Measurements from ENCODE around the gene UXS1.
"Not testable (repeated sequence)": the region's sequence is repeated elsewhere in the genome, so short reads cannot be mapped to it uniquely, and the experiment has no call there.

UXS1 gene

DNA sequence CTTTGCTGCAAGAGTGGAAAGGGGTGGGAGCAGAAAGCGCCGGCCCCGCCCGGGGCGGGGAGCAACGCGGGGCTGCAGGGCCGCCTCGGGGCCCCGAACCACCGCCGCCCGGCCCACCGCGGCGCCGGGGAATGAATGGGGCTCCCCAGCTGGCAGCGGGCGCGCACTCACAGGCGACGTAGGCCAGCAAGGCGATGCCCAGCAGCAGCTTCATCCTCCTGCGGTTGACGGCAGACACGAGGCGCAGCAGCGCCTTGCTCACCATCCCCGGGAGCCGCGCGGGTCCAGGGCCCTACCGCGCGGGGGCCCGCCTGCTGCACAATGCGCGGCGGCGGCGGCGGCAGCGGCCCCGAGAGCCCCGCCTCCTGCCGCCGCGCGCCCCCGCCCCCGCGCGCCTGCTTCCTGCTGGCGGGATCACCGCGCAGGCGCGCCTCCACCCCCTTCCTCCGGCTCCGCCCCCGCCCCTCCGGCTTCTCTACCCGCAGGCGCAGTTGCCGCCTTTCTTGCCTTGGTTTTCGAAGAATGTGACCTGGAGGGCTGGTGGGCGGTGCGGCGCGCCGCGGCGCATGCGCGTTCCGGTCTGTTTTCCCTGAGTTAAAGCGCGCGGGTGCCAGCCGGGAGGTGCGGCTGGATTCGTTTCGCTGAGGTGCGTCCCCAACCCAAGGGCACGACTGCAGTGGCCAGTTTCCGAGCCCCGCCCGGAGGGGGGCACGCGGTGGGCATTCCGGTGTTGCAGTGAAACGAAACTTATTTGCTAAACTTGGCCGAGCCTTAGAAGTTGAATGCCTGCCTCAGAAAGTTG lies at the start of gene UXS1:
UXS1 (minus strand) TSS at position 325 of the 802 bp plus-strand sequence; CDS start at position 265, 60 bp downstream.
- DNase-seq (ENCODE audit: low read depth in 2 of 2), result peak; percentile 98

DNA sequence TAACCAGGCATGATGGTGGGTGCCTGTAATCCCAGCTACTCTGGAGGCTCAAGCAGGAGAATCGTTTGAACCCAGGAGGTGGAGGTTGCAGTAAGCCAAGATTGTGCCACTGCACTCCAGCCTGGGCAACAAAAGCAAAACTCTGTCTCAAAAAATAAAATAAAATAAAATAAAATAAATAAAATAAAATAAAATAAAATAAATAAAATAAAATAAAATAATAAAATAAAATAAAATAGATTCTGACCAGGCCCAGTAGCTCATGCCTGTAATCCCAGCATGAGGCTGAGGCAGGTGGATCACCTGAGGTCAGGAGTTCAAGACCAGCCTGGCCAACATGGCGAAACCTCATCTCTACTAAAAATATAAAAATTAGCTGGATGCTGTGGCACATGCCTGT lies 45.4 kb upstream of the UXS1 start:
- DNase-seq (ENCODE audit: low read depth in 2 of 2), result not testable (repeated sequence)

DNA sequence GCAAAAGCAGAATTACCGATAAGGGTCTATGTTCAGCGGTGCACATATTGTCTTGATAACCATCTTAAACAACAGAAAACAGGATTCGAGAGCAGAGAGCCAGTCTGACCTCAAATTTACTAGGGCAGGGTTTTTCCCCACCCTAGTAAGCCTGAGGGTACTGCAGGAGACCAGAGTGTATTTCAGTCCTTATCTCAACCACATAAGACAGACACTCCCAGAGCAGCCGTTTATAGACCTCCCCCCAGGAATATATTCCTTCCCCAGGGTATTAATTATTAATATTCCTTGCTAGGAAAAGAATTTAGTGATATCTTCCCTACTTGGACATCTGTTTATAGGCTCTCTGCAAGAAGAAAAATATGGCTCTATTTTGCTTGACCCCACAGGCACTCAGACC lies 41.3 kb upstream of the UXS1 start:
- DNase-seq (ENCODE audit: low read depth in 2 of 2), result not testable (repeated sequence)

DNA sequence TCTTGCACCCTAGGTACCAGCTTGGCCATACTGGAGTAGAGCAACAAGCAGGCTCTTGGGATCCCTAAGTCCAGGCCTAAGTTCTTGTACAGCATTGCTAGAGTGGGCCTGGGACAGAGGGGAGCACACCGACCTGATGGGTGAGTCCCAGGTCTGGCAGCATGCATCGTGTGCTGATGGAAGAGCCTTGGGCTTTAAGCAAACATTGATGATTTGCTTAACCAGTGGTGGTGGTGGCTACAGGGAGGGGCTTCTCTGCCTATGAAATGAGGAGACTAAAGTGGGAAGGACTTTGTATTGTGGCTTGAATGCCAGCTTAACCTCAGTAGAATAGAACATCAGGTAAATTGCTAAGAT lies 39.2 kb upstream of the UXS1 start:
- DNase-seq (ENCODE audit: low read depth in 2 of 2), result no peak

DNA sequence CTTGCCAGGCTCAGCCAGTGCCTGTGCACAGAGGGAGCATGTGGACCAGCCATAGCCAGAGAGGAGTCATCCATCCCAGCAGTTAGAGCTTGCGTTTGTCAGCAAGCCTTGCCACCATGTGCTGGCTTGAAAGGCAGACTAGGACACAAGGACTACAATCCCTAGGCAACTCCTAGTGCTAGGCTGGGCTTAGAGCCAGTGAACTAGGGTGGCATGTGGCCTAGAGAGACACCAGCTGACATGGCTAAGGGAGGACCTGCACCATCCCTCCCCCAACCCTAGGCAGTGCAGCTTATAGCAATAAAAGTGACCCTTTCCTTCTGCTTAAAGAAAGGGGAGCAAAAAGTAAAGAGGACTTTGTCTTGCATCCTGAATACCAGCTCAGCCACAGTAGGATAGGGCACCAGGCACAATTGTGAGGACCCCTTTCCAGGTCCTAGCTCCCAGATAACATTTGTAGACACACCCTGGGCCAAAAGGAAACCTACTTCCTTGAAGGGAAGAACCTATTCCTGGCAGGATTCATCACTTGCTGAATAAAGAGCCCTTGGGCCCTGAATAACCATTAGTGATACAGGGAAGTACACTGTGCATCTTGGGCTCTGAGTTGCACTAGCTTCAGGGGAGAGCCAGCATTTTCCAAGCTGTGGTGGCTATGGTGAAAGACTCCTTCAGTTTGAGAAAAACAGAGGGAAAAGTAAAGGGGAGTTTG lies 38.7 kb upstream of the UXS1 start:
- no peak for DNase-seq (ENCODE audit: low read depth in 2 of 2)

DNA sequence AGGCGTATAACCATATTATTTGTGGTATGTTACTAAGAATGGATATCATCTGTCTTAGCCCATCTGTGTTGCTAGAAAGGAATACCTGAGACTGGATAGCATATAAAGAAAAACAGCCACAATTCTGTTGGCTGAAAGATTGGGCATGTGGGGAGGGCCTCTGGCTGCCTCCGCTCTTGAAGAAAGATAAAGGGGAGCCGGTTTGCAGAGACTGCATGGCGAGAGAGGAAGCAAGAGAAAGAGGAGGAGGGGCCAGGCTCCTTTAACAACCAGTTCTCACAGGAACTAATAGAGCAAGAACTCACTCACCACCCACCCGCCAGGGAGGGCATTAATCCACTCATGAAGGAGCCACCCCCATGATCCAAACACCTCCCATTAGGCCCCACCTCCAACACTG lies 29.2 kb upstream of the UXS1 start:
- no peak for DNase-seq (ENCODE audit: low read depth in 2 of 2)

DNA sequence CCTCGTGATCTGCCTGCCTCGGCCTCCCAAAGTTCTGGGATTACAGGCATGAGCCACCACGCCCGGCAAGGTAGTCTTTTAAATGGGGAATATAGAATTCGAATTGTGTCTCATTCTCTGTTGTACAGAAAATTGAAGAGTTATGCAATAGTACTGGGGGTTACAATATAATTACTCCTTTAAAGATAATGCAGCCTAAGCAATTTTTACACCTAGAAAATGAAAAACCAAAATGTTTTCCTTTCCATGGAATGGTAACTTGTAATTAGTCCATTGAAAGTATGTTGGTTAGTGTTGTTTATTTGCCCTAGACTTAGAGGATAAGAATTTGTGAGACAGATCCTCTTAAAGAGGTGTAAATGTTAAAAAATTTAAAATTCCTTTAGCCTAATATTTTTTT lies 28.0 kb upstream of the UXS1 start:
- not testable (repeated sequence) for DNase-seq (ENCODE audit: low read depth in 2 of 2)

DNA sequence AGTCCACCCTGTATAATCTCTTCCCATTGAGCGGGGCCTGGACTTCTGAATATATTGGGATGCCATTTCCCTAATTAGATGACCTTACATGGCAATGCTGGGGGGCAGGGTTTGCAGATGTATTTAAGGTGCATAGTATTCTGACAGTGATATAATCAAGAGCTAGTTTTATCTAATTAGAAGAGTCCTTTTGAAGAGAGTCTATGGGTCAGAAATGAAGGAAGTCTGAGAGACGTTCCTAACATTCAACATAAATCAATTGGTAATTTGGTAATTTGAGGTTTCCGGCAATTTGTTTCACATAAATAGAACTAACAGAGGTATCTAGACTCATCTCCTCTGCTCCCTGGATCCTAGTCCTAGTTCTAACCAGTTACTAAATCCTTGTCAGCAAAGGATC lies 25.7 kb upstream of the UXS1 start:
- DNase-seq (ENCODE audit: low read depth in 2 of 2), result no peak

DNA sequence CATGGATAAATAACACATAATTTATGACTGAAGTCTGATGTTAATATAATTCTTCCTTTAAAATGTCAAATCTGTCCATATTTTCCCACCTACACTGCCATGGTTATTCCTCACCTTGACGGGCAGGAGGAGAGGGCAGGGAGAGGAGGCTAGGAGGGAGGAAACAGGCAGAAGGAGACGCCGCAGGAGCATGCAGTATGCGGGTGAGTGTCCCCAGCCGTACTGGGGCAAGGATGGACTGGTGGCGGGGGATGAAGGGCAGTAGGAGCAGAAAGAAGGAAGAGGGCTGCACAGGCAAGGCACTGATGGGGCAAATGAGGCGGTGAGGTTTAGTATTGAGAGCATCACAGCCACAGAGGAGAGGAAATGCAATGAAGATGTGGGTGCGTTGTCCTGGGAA lies 25.1 kb upstream of the UXS1 start:
- DNase-seq (ENCODE audit: low read depth in 2 of 2), result not testable (repeated sequence)

DNA sequence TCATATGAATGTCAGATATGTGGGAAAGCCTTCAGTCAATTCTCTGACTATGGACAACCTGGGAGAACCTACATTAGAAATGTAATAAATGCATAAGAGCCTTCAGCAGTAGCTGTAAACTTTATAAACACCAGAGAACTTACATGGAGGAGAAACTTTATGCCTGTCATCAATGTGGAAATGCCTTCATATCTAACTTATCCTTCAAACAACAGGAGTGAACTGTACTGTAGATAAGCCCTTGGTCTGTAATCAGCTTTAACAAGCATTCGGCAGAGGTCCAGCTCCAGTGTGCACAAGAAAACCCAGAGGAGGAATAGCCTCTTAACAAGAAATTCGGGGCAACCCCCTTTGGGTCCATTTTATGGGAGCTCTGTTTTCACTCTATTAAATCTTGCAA lies 14.8 kb upstream of the UXS1 start:
- DNase-seq (ENCODE audit: low read depth in 2 of 2), result no peak

DNA sequence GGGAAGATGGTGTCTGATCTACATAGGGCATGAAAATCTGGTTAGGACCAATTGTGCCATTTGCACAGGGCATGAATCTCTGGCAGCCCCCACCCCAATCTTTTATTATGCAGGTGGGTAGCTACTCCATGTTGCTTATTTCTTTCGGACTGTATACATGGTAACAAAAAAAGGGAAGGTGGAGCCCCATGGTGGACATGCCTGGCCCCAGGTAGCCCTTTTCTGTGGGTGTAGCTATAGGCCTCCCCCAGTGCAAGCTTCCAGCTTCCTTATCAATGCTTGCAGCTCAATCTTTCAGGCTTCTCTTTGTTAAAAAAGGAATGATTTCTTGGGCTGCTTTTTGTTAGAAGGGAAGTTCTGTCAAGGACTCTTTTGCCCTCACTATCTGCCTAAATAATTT lies 14.3 kb upstream of the UXS1 start:
- DNase-seq (ENCODE audit: low read depth in 2 of 2), result no peak

DNA sequence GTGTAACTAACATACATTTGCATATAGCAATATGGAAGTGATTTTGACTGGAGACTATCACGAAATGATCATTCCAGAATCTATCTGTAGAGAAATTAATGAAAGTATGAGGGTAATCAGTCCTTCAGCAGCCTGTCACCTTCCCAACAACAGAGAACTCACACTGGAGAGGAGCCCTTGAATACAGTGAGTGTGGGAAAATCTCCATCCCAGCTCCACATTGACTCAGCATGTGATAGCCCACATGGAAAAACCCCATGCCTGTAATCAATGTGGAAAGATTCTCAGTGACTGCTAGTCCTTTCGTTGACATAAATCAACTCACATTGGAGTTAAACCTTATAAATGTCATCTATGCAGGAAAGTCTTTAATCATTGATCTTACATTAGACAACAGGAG lies 13.1 kb upstream of the UXS1 start:
- no peak for DNase-seq (ENCODE audit: low read depth in 2 of 2)

DNA sequence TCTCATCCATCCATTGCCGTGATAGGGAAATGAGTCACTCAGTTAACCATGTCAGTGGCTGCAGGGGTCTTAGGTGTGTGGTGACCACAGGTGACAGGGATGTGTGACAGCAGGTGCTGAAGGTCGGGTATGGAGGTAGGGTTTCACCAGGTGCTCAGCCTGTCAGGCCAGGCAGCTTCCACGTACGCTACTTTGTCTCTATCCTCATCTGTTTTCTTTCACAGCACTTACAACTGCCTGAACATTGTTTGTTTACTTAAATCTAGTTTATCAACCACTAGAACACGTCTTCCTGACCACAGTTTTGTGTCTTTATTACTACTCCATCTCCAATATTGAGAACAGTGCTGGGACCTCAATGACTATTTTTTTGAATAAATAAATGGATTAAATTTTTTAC lies 11.4 kb upstream of the UXS1 start:
- DNase-seq (ENCODE audit: low read depth in 2 of 2), result no peak

DNA sequence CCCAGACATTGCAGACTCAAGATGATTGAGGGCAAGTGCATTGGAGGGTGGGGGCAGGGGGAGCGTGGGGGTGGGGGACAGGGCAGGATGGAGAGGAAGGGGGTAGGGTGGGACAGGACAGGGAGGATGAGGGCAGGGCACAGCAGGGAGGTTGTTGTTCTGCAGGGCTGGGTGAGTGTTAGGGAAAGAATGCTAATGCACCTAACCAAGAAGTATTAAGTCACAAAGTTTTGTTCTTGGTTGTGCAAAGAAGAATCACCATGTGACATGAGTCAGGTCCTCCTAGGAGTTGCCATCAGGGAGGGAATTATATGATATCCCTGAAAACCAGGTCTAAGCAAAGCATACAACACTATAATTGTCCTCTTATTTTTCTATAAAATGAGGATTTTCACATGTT lies 10.4 kb upstream of the UXS1 start:
- not testable (repeated sequence) for DNase-seq (ENCODE audit: low read depth in 2 of 2)

DNA sequence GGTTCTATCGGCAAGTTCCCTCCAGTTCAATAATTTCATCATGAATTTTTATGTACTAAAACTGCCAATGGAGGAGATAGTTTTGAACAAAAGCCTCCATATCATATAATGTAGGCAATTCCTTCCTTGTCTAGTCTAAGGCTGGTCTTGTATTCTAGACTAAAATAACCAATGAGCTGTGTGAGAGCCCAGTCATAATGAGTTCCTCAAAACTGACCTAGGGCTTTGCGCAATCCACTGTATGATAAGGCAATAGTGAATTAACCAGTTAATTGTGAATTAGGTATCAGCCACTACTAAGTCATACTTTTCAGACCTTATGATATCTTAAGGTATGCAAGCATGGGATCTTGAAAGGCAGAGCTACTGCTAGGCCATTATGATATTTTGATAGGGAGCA lies 7.6 kb upstream of the UXS1 start:
- DNase-seq (ENCODE audit: low read depth in 2 of 2), result no peak

DNA sequence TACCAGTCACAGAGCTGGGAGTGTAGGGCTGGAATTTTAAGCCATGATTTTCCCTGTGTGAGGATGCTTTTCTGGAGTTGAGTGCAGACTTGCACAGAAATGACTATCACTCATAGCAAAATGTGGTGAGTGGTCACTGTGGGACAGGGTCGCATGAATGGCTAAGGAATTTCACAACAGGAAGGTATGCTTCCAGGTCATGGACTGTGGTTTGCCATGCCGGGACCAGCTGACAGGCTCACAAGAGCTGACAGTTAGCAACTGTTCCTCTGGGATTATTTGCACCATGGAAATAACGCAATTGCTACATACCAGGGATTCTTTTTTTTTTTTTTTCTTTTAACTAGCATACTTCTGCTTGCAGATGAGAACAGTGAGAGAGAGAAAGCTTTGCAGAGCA lies 3.8 kb upstream of the UXS1 start:
- no peak for DNase-seq (ENCODE audit: low read depth in 2 of 2)

DNA sequence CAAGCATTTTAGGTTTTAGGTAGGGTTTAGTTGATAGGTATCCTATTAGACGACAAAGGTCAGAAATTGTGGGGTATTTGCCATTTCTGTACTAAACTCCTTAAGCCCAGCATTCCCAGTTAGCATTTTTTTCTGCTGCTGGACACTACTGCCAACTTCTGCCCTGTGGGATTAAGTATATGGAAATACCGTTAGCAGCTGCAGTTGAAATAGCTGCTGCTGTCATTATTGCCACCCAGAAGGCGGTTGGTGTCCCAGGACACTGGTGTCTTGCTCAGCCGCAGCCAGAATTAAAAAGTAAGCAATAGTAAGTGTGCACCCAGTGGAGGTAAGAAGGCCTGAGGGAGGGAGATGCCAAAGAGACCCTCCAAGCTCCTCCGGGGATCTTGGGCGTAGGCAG lies 1.9 kb upstream of the UXS1 start:
- no peak for DNase-seq (ENCODE audit: low read depth in 2 of 2)

DNA sequence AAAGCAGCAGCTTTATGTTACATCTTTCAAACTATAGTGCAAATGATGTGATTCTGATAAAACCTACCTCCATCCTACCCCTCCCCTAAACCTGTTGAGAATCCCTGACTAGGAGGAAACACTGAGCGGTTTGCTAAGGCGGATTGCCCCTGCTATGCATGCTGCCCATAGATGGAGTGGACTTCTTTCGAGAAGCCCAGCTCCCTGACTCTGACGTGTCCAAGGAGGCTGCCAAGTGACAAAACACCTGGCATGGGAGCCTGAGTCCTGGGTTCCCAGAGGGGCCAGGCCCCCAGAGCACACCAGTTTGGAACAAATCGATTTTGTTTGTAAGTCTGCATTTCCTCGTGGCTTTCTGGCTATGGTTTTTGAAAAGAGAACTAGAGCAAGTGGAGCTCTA lies 1.4 kb upstream of the UXS1 start:
- no peak for DNase-seq (ENCODE audit: low read depth in 2 of 2)

DNA sequence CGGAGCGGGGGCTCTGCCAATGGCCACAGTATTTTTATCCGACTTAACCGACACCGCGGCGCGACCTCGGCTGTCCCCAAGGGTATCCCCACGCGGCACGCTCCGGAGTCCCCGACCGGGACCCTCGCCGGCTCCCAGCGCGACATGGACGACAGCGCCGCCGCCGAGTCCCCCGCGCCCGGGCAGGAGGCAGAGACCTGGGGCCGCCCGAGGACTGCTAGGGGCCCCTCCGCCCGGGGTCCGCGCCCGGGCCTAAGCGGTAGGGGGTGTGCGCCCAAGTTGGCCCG lies 468 bp downstream of the UXS1 start:
- DNase-seq (ENCODE audit: low read depth in 2 of 2), result no peak

DNA sequence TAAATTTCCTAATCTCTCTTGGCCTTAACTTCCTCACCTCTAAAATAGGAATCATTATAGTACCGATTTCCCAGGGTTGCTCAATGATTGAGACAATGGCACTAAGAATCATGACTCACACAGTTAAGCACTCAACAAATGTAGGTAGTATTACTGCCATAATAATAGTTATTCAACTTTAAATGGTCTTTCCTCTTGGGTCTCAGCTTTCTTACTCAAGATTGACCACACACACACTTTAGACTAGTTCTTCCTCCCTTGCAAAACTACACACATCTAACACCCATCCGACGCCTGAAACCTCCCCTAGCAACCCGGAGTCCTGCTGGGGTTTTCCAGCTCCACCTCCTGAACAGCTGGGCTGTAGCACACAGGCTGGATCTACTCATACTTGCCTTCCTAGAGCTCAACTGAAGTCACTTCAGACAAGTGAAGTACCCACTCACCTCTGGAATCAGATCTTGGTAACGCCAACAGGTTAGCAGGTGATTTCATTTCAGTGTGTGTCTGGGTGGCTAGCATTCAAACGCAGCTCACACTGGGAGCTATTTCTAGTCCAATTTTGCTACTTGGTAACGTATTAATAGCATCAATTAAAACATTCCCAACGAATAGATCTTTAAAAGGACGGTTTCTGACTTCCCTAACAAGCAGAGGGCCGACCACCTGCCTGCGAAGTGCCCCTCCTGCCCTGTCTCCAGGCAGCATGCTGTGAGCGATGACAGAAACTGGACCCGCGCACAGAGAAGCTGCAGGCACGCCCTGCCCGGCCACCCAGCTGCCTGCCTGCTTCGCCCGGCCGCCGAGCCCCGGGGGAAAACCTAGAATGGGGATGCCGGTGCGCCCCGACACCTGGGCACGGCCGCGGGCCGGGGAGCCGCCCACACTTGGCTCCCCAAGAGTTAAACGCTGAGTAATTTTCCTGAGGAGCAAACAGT lies 1.1 kb downstream of the UXS1 start:
- peak in 1 of 2 donors; percentile 16 for DNase-seq (ENCODE audit: low read depth in 2 of 2)

DNA sequence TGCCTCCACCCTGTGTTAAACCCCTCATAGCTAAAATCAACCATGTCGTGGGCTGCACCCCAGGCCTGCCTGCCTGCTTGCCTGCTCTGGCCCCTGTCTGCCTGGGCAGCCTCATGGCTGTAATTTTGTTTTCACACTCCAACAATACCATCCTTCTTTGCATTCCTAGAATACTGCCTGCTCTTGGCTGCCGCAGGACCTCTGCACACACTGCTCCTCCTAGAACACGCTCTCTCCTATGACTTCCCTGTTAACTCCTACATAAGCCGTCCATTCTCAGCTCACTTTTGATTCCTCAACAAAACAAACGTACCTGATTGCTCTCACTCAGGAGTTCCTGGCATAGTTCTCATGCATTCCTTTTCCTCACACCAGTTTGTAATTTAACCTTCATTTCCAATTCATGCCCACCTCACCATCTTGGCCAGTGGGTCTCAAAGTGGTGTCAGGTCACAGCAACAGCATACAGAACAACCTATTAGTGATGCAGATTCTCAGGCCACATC lies 2.5 kb downstream of the UXS1 start:
- DNase-seq (ENCODE audit: low read depth in 2 of 2), result no peak

DNA sequence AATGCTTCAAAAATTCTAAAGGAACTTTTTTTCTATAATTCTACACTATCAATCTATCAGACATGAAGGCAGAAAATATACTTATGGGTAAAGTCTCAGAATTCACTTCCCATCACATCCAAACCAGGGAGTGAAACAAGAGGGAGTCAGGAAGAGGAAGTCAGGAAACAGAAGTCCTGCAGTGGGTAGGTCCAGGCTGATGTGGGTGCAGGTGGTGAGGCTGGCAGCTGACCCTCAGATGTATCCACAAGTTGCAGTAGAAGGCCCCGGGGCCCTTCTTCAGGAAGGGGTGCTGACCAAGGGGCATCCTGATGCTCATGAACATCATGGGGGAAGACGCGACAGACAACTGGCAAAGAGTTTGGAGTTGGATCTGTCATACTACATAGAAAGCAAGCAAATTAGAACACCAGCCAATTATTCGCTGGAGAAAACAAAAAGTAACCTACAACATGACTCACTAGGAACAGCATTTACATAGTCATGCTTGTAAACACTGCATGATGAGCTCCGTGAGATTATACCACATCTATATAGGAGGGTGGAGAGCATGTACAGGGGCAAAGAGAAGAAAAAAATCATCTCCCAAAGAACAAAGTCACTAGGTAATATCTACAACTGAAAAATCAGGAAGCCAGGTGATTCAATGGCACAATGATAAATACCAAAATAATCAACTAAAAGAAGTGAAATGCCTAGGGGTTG lies 4.2 kb downstream of the UXS1 start:
- no peak for DNase-seq (ENCODE audit: low read depth in 2 of 2)

Data from stimulated activated CD8-positive, alpha-beta memory T cell treated with anti-CD3 and anti-CD28 coated beads, Interleukin-2, amount 100 ng/mL, for 1 hour (primary cell).